ENCODE data around the gene NFAM1.

Gene NFAM1

GRCh38 chr22:42389143-42389542 lies 43.1 kb downstream of the NFAM1 start:
- Histone ChIP-seq H3K9me3 (ENCODE audit: control insufficient read depth, low read length) (no peaks in the 10 kb centered on the region), H2BK5ac (ENCODE audit: low read depth, low read length, poor library complexity, severe bottlenecking) (no peak overlapping the region), H3K27ac (ENCODE audit: low read length, poor library complexity, severe bottlenecking) (no peak overlapping the region), H3K18ac (ENCODE audit: low read depth in 1 of 2, low read length in 2 of 2) (no peak overlapping the region), H2AK5ac (ENCODE audit: low read length, severe bottlenecking) (no peak overlapping the region), H3K27me3 (ENCODE audit: control insufficient read depth in 1 of 2, insufficient read depth in 1 of 2, low read length in 2 of 2) (peaks cover 16 to 22% of the 10 kb centered on the region in 2 experiments), H3K4me1 (ENCODE audit: control insufficient read depth, insufficient read depth, low read depth, low read length) (no peaks in the 10 kb centered on the region), H3K36me3 (ENCODE audit: control insufficient read depth in 1 of 2, insufficient read depth in 2 of 2, low read depth in 1 of 2, low read length in 2 of 2) (no peaks in the 10 kb centered on the region), H4K8ac (ENCODE audit: low read length) (no peak overlapping the region), H2BK15ac (ENCODE audit: low read depth, poor library complexity, severe bottlenecking) (no peak overlapping the region), H2AFZ (ENCODE audit: low read depth, low read length) (no peak overlapping the region), H3K9ac (ENCODE audit: low read length) (no peak overlapping the region), H3K14ac (ENCODE audit: low read length in 2 of 2) (no peak overlapping the region), H3K79me1 (replicated peaks; ENCODE audit: low read length, poor library complexity, severe bottlenecking) (no peaks in the 10 kb centered on the region), H3K4me3 (ENCODE audit: insufficient read depth in 1 of 2, low read depth in 1 of 2, low read length in 2 of 2) (no peak overlapping the region), H2BK12ac (ENCODE audit: low read length in 2 of 2) (no peak overlapping the region), H4K91ac (ENCODE audit: low read length) (no peak overlapping the region), H2BK120ac (ENCODE audit: low read depth, low read length) (no peak overlapping the region), H3K4ac (ENCODE audit: low read depth in 1 of 2, low read length in 2 of 2) (no peak overlapping the region), H3K23ac (ENCODE audit: low read length in 2 of 2) (no peak overlapping the region), H3K4me2 (ENCODE audit: low read length, poor library complexity, severe bottlenecking) (no peak overlapping the region)
- DNase-seq, result no peak
- WGBS, result 76% methylated on average over 7 of the region's 7 CpGs

GRCh38 chr22:42388130-42388797 lies 43.9 kb downstream of the NFAM1 start:
- Histone ChIP-seq H4K91ac (ENCODE audit: low read length) (no peak overlapping the region), H3K9me3 (ENCODE audit: control insufficient read depth, low read length) (no peaks in the 10 kb centered on the region), H3K36me3 (ENCODE audit: control insufficient read depth in 1 of 2, insufficient read depth in 2 of 2, low read depth in 1 of 2, low read length in 2 of 2) (no peaks in the 10 kb centered on the region), H3K14ac (ENCODE audit: low read length in 2 of 2) (no peak overlapping the region), H3K4me3 (ENCODE audit: insufficient read depth in 1 of 2, low read depth in 1 of 2, low read length in 2 of 2) (no peak overlapping the region), H2AK5ac (ENCODE audit: low read length, severe bottlenecking) (no peak overlapping the region), H2BK120ac (ENCODE audit: low read depth, low read length) (no peak overlapping the region), H3K79me1 (replicated peaks; ENCODE audit: low read length, poor library complexity, severe bottlenecking) (no peaks in the 10 kb centered on the region), H4K8ac (ENCODE audit: low read length) (no peak overlapping the region), H2BK5ac (ENCODE audit: low read depth, low read length, poor library complexity, severe bottlenecking) (no peak overlapping the region), H2AFZ (ENCODE audit: low read depth, low read length) (no peak overlapping the region), H3K4ac (ENCODE audit: low read depth in 1 of 2, low read length in 2 of 2) (no peak overlapping the region), H3K27ac (ENCODE audit: low read length, poor library complexity, severe bottlenecking) (no peak overlapping the region), H3K27me3 (ENCODE audit: control insufficient read depth in 1 of 2, insufficient read depth in 1 of 2, low read length in 2 of 2) (peaks cover 16 to 31% of the 10 kb centered on the region in 2 experiments), H3K4me1 (ENCODE audit: control insufficient read depth, insufficient read depth, low read depth, low read length) (no peaks in the 10 kb centered on the region), H3K18ac (ENCODE audit: low read depth in 1 of 2, low read length in 2 of 2) (no peak overlapping the region), H3K9ac (ENCODE audit: low read length) (no peak overlapping the region), H2BK15ac (ENCODE audit: low read depth, poor library complexity, severe bottlenecking) (no peak overlapping the region), H3K23ac (ENCODE audit: low read length in 2 of 2) (no peak overlapping the region), H3K4me2 (ENCODE audit: low read length, poor library complexity, severe bottlenecking) (no peak overlapping the region), H2BK12ac (ENCODE audit: low read length in 2 of 2) (no peak overlapping the region)
- 69% methylated on average over 13 of the region's 15 CpGs for WGBS
- no peak for DNase-seq

- no peak overlapping the region for H2AFZ ChIP-seq (ENCODE audit: low read depth, low read length)
- H3K23ac ChIP-seq (ENCODE audit: low read length in 2 of 2), result no peak overlapping the region
- no peak overlapping the region for H2BK12ac ChIP-seq (ENCODE audit: low read length in 2 of 2)
- H2AK5ac ChIP-seq (ENCODE audit: low read length, severe bottlenecking), result no peak overlapping the region
- no peak overlapping the region for H2BK15ac ChIP-seq (ENCODE audit: low read depth, poor library complexity, severe bottlenecking)
- H3K9ac ChIP-seq (ENCODE audit: low read length), result no peak overlapping the region
- H3K4ac ChIP-seq (ENCODE audit: low read depth in 1 of 2, low read length in 2 of 2), result no peak overlapping the region
- H3K79me1 ChIP-seq (replicated peaks; ENCODE audit: low read length, poor library complexity, severe bottlenecking), result no peaks in the 10 kb centered on the region
- H4K8ac ChIP-seq (ENCODE audit: low read length), result no peak overlapping the region
- H3K18ac ChIP-seq (ENCODE audit: low read depth in 1 of 2, low read length in 2 of 2), result no peak overlapping the region
- no peak overlapping the region for H3K14ac ChIP-seq (ENCODE audit: low read length in 2 of 2)
- H3K27ac ChIP-seq (ENCODE audit: low read length, poor library complexity, severe bottlenecking), result no peak overlapping the region
- H2BK120ac ChIP-seq (ENCODE audit: low read depth, low read length), result no peak overlapping the region
- no peaks in the 10 kb centered on the region for H3K9me3 ChIP-seq (ENCODE audit: control insufficient read depth, low read length)
- no peaks in the 10 kb centered on the region for H3K36me3 ChIP-seq (ENCODE audit: control insufficient read depth in 1 of 2, insufficient read depth in 2 of 2, low read depth in 1 of 2, low read length in 2 of 2)
- no peaks in the 10 kb centered on the region for H3K4me1 ChIP-seq (ENCODE audit: control insufficient read depth, insufficient read depth, low read depth, low read length)
- H2BK5ac ChIP-seq (ENCODE audit: low read depth, low read length, poor library complexity, severe bottlenecking), result no peak overlapping the region
- no peak for DNase-seq
- 80% methylated on average over 6 of the region's 6 CpGs for WGBS
- no peak overlapping the region for H3K4me2 ChIP-seq (ENCODE audit: low read length, poor library complexity, severe bottlenecking)
- H3K4me3 ChIP-seq (ENCODE audit: insufficient read depth in 1 of 2, low read depth in 1 of 2, low read length in 2 of 2), result no peak overlapping the region
- H3K27me3 ChIP-seq (ENCODE audit: control insufficient read depth in 1 of 2, insufficient read depth in 1 of 2, low read length in 2 of 2), result peaks cover 16 to 32% of the 10 kb centered on the region in 2 experiments
- H4K91ac ChIP-seq (ENCODE audit: low read length), result no peak overlapping the region
Observed at GRCh38 chr22:42387631-42388030, 44.6 kb downstream of the NFAM1 start.

- H3K4me3 ChIP-seq (ENCODE audit: insufficient read depth in 1 of 2, low read depth in 1 of 2, low read length in 2 of 2), result no peak overlapping the region
- WGBS, result 84% methylated on average over 8 of the region's 8 CpGs
- no peak overlapping the region for H2AK5ac ChIP-seq (ENCODE audit: low read length, severe bottlenecking)
Observed at GRCh38 chr22:42385696-42386095, 46.5 kb downstream of the NFAM1 start.

More at GRCh38 chr22:42385696-42386095, 46.5 kb downstream of the NFAM1 start:
- H2BK12ac ChIP-seq (ENCODE audit: low read length in 2 of 2), result no peak overlapping the region
- H3K27ac ChIP-seq (ENCODE audit: low read length, poor library complexity, severe bottlenecking), result no peak overlapping the region
- no peak overlapping the region for H2AFZ ChIP-seq (ENCODE audit: low read depth, low read length)
- H4K91ac ChIP-seq (ENCODE audit: low read length), result no peak overlapping the region
- H2BK5ac ChIP-seq (ENCODE audit: low read depth, low read length, poor library complexity, severe bottlenecking), result no peak overlapping the region
- no peak for DNase-seq
- H3K9ac ChIP-seq (ENCODE audit: low read length), result no peak overlapping the region
- no peak overlapping the region for H2BK120ac ChIP-seq (ENCODE audit: low read depth, low read length)
- no peak overlapping the region for H3K4ac ChIP-seq (ENCODE audit: low read depth in 1 of 2, low read length in 2 of 2)
- no peak overlapping the region for H2BK15ac ChIP-seq (ENCODE audit: low read depth, poor library complexity, severe bottlenecking)
- H3K18ac ChIP-seq (ENCODE audit: low read depth in 1 of 2, low read length in 2 of 2), result no peak overlapping the region
- H3K4me1 ChIP-seq (ENCODE audit: control insufficient read depth, insufficient read depth, low read depth, low read length), result no peaks in the 10 kb centered on the region
- H3K27me3 ChIP-seq (ENCODE audit: control insufficient read depth in 1 of 2, insufficient read depth in 1 of 2, low read length in 2 of 2), result peaks cover 4 to 27% of the 10 kb centered on the region in 2 experiments
- H3K36me3 ChIP-seq (ENCODE audit: control insufficient read depth in 1 of 2, insufficient read depth in 2 of 2, low read depth in 1 of 2, low read length in 2 of 2), result no peaks in the 10 kb centered on the region
- no peaks in the 10 kb centered on the region for H3K9me3 ChIP-seq (ENCODE audit: control insufficient read depth, low read length)
- no peaks in the 10 kb centered on the region for H3K79me1 ChIP-seq (replicated peaks; ENCODE audit: low read length, poor library complexity, severe bottlenecking)
- no peak overlapping the region for H3K23ac ChIP-seq (ENCODE audit: low read length in 2 of 2)
- H3K4me2 ChIP-seq (ENCODE audit: low read length, poor library complexity, severe bottlenecking), result no peak overlapping the region
- H4K8ac ChIP-seq (ENCODE audit: low read length), result no peak overlapping the region
- H3K14ac ChIP-seq (ENCODE audit: low read length in 2 of 2), result no peak overlapping the region

Measured in mesenchymal stem cell (in vitro differentiated cells and primary cell).